ENCODE measurements around the gene EIF1. TPM values are rescaled to one million over a fixed set of nuclear protein-coding genes. Genes with fewer than 3 reads are reported as not detected.

The EIF1 gene
- total RNA-seq, 1 experiment from 2014 or later = 481 TPM

DNA sequence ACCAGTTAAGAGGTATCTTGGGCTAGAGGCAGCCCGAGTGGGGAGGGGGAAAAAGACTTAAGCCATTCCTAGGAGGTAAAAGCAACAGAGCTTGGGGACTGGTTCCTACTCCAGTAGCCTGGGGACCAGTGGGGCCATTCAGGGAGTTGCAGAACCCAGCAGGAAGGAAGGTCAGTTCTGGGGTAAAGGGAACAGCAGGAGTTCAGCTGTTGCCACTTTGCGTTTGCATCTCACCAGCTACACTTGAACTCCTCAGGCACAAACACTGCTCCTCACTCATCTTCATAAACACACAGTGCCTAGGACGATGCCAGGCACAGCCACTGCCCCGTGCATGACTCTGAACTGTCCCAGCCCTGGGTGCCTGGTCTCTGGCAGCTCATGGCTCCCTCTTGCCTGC lies 41.8 kb downstream of the EIF1 start (continued):
- TF ChIP-seq, protein P1, sequence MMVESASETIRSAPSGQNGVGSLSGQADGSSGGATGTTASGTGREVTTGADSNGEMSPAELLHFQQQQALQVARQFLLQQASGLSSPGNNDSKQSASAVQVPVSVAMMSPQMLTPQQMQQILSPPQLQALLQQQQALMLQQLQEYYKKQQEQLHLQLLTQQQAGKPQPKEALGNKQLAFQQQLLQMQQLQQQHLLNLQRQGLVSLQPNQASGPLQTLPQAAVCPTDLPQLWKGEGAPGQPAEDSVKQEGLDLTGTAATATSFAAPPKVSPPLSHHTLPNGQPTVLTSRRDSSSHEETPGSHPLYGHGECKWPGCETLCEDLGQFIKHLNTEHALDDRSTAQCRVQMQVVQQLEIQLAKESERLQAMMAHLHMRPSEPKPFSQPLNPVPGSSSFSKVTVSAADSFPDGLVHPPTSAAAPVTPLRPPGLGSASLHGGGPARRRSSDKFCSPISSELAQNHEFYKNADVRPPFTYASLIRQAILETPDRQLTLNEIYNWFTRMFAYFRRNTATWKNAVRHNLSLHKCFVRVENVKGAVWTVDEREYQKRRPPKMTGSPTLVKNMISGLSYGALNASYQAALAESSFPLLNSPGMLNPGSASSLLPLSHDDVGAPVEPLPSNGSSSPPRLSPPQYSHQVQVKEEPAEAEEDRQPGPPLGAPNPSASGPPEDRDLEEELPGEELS (CRISPR knock-in tag; IDR thresholded peaks at IDR 0.05) = no peak
- no peak for TF ChIP-seq TEAD1 (CRISPR knock-in tag; IDR thresholded peaks at IDR 0.05)

DNA sequence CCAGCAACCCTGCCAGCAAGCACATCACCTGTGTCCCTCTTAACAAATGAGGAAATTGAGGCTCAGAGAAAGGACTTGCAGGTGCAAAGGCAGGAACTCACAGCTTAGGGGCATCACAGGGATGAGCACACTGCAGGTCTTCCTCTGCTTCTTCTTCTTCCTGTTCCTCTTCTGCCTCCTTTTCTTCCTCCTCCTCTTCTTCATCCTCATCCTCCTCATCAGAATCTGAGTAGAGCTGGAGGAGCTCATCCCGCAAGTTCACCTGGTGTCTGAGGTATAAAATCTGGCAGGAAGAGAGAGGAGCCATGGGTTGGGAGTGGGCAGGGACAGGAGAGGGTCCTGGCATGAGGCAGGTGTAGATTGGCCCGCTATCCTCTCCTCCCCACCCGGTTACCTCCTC lies 43.2 kb downstream of the EIF1 start:
- CTCF ChIA-PET = interaction anchor here (1.2 to 2.8 kb wide), 3 partner anchors 36 to 228 kb away, joined by 3 to 8 read pairs (median 7); partner anchors contain the start of gene JUP
- POLR2A ChIA-PET = interaction anchor here (3.4 kb wide), 1 partner anchor 54 kb away, joined by 15 read pairs; the partner anchor contains the start of gene JUP
- Mint-ChIP-seq H3K27ac (no peak overlapping the region), H3K9me3 (no peaks in the 10 kb centered on the region), H3K4me3 (no peak overlapping the region), H3K36me3 (no peaks in the 10 kb centered on the region), H3K4me1 (peaks cover 7% of the 10 kb centered on the region; the same call in 1 of the 2 replicates), H3K27me3 (ENCODE audit: low read depth) (peaks cover 64% of the 10 kb centered on the region)
- TF ChIP-seq SP1 (CRISPR knock-in tag; conservative IDR thresholded peaks at IDR 0.05) (no peak), NR1H2 (CRISPR knock-in tag; IDR thresholded peaks at IDR 0.05) (no peak), ELF4 (CRISPR knock-in tag; IDR thresholded peaks at IDR 0.05; ENCODE audit: low read depth) (no peak), GTF2I (CRISPR knock-in tag; conservative IDR thresholded peaks at IDR 0.05) (no peak), RORB (CRISPR knock-in tag; IDR thresholded peaks at IDR 0.05) (no peak)
- TF ChIP-seq, protein P2, sequence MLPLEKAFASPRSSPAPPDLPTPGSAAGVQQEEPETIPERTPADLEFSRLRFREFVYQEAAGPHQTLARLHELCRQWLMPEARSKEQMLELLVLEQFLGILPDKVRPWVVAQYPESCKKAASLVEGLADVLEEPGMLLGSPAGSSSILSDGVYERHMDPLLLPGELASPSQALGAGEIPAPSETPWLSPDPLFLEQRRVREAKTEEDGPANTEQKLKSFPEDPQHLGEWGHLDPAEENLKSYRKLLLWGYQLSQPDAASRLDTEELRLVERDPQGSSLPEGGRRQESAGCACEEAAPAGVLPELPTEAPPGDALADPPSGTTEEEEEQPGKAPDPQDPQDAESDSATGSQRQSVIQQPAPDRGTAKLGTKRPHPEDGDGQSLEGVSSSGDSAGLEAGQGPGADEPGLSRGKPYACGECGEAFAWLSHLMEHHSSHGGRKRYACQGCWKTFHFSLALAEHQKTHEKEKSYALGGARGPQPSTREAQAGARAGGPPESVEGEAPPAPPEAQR (CRISPR knock-in tag; IDR thresholded peaks at IDR 0.05) = no peak
- DNase-seq (ENCODE audit: low spot score) = no peak
- no peak for ATAC-seq

DNA sequence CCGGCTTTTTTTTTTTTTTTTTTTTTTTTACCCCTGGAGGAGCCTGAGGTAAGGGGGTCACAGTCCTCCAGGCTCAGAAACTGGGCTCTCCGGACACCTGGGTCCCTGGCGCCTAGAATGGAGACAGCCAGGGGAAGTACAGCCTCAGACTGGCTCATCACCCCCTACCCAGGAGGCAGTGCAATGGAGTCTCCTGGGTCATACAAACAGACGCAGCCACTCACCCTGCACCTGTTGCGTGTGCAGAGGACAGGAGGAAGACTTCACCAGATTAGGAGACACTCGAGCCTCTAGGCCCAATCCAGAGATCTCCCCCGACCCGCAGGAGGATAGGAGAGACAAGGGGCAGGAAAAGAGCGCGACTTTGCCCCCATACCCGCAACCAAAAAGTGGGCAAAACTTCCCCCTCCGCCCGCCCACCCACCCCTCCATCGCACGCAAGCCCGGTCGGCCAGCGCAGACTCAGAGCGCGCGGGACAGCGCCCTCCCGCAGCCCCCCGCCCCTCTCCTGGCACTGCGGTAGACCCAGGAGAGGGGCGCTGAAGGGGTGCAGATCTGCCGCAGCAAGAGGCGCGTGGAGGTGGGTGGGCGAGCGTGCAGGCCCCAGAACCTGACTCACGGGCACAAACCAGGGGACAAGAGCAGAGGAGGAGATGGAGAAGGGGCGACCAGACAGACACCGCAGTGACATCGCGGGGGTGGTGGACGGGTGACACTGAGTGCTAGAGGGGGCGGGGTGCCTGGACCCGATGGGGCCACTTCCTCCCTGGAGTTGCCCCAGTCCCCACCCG lies 44.9 kb downstream of the EIF1 start:
- no peak for DNase-seq (ENCODE audit: low spot score)
- no peak for TF ChIP-seq MXD4 (CRISPR knock-in tag; IDR thresholded peaks at IDR 0.05; ENCODE audit: borderline replicate concordance)
- TF ChIP-seq ZNF219 (CRISPR knock-in tag; IDR thresholded peaks at IDR 0.05; ENCODE audit: borderline replicate concordance) = no peak
- TF ChIP-seq, protein P3, sequence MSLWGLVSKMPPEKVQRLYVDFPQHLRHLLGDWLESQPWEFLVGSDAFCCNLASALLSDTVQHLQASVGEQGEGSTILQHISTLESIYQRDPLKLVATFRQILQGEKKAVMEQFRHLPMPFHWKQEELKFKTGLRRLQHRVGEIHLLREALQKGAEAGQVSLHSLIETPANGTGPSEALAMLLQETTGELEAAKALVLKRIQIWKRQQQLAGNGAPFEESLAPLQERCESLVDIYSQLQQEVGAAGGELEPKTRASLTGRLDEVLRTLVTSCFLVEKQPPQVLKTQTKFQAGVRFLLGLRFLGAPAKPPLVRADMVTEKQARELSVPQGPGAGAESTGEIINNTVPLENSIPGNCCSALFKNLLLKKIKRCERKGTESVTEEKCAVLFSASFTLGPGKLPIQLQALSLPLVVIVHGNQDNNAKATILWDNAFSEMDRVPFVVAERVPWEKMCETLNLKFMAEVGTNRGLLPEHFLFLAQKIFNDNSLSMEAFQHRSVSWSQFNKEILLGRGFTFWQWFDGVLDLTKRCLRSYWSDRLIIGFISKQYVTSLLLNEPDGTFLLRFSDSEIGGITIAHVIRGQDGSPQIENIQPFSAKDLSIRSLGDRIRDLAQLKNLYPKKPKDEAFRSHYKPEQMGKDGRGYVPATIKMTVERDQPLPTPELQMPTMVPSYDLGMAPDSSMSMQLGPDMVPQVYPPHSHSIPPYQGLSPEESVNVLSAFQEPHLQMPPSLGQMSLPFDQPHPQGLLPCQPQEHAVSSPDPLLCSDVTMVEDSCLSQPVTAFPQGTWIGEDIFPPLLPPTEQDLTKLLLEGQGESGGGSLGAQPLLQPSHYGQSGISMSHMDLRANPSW (CRISPR knock-in tag; conservative IDR thresholded peaks at IDR 0.05; ENCODE audit: low read depth) = no peak
- TF ChIP-seq, protein P4, sequence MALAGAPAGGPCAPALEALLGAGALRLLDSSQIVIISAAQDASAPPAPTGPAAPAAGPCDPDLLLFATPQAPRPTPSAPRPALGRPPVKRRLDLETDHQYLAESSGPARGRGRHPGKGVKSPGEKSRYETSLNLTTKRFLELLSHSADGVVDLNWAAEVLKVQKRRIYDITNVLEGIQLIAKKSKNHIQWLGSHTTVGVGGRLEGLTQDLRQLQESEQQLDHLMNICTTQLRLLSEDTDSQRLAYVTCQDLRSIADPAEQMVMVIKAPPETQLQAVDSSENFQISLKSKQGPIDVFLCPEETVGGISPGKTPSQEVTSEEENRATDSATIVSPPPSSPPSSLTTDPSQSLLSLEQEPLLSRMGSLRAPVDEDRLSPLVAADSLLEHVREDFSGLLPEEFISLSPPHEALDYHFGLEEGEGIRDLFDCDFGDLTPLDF (CRISPR knock-in tag; IDR thresholded peaks at IDR 0.05) = no peak
- TF ChIP-seq ZNF263 (CRISPR knock-in tag; IDR thresholded peaks at IDR 0.05; ENCODE audit: low read depth) = no peak
- no peak for TF ChIP-seq IRF2 (CRISPR knock-in tag; IDR thresholded peaks at IDR 0.05; ENCODE audit: borderline replicate concordance, low read depth)
- TF ChIP-seq FOXP1 (CRISPR knock-in tag; IDR thresholded peaks at IDR 0.05; ENCODE audit: borderline replicate concordance) = no peak
- no peak for TF ChIP-seq TEAD1 (CRISPR knock-in tag; IDR thresholded peaks at IDR 0.05)
- peaks cover 76% of the 10 kb centered on the region for H3K27me3 Mint-ChIP-seq (ENCODE audit: low read depth)
- H3K4me3 Mint-ChIP-seq = peak overlapping the region; percentile 75
- ChIA-PET POLR2A (interaction anchor here (0.6 to 3.4 kb wide), 5 partner anchors 9 to 186 kb away, joined by 3 to 15 read pairs (median 4); partner anchors contain the start of genes ACLY and JUP), CTCF (interaction anchor here (0.7 to 1.3 kb wide), 2 partner anchors 14 to 71 kb away, joined by 4 to 10 read pairs; no protein-coding TSS in a partner anchor)
- no peak for ATAC-seq
- peaks cover 12% of the 10 kb centered on the region for H3K4me1 Mint-ChIP-seq
- H3K9me3 Mint-ChIP-seq = no peaks in the 10 kb centered on the region
- H3K27ac Mint-ChIP-seq = no peak overlapping the region
- H3K36me3 Mint-ChIP-seq = no peaks in the 10 kb centered on the region

Data from WTC11 (cell line).